PC-3 (cell line): ENCODE results near the gene ZNF22. TPM values are rescaled to one million over a fixed set of nuclear protein-coding genes. Genes with fewer than 3 reads are reported as not detected.

Experiments
- ATAC-seq: fragments of 200-7000 bp; cut with Tn5 transposase; 2 replicates; pipeline ENCODE4 v1.9.1; 2020; ENCODE audit warnings: mild to moderate bottlenecking, moderate library complexity
- BruUV-seq: library from RNA; stranded (reverse); fragments of 400-500 nt; replicated peaks from 2 replicates; lab custom pipeline; 2021; lab: Mats Ljungman, UMichigan
- CTCF ChIA-PET: fragments of 300-600 bp; sonication (Branson Sonifier 250); formaldehyde crosslinking; loops from one replicate; lab custom pipeline; 2022; ENCODE audit warnings: antibody characterized with exemption; lab: Charles Lee
- POLR2A ChIA-PET: fragments of 300-600 bp; sonication (Branson Sonifier 250); formaldehyde crosslinking; loops from one replicate; lab custom pipeline; 2022; ENCODE audit warnings: antibody characterized with exemption; ENCODE audit not compliant: unreplicated experiment; lab: Charles Lee
- DNase-seq: peaks from one replicate; pipeline ENCODE4 v3.0.0-alpha.2; 2015
- H2AFZ ChIP-seq: fragments of 300-600 bp; sonication (generic); 2 replicates; pipeline ENCODE4 v1.6.0; 2016; ENCODE audit warnings: antibody characterized with exemption, low read length
- H3F3A ChIP-seq: fragments of 300-600 bp; sonication (generic); one replicate; pipeline ENCODE4 v1.6.0; 2017; ENCODE audit warnings: antibody characterized with exemption, low read length, control low read depth, mild to moderate bottlenecking; ENCODE audit not compliant: unreplicated experiment
- H3K27ac ChIP-seq: fragments of 300-600 bp; sonication (generic); 2 replicates; pipeline ENCODE4 v1.5.1; 2016; ENCODE audit warnings: mild to moderate bottlenecking, low read length
- H3K27me3 ChIP-seq: fragments of 300-600 bp; sonication (generic); 2 replicates; pipeline ENCODE4 v1.6.1; 2016; ENCODE audit warnings: low read length, mixed read lengths
- H3K36me3 ChIP-seq: fragments of 300-600 bp; sonication (generic); 2 replicates; pipeline ENCODE4 v1.6.1; 2016; ENCODE audit warnings: low read depth, mixed run types, low read length, mixed read lengths
- H3K4me1 ChIP-seq: fragments of 300-600 bp; sonication (generic); 2 replicates; pipeline ENCODE4 v1.5.1; 2016; ENCODE audit warnings: low read length; ENCODE audit not compliant: insufficient read depth
- H3K4me2 ChIP-seq: fragments of 300-600 bp; sonication (generic); 2 replicates; pipeline ENCODE4 v1.6.0; 2016; ENCODE audit warnings: low read length
- H3K4me3 ChIP-seq: fragments of 300-600 bp; sonication (generic); 2 replicates; pipeline ENCODE4 v1.5.1; 2016; ENCODE audit warnings: mild to moderate bottlenecking, low read length, mixed read lengths
- H3K79me2 ChIP-seq: fragments of 300-600 bp; sonication (generic); 2 replicates; pipeline ENCODE4 v1.6.1; 2017; ENCODE audit warnings: low read length, mixed read lengths
- H3K9ac ChIP-seq: fragments of 300-600 bp; sonication (generic); 2 replicates; pipeline ENCODE4 v1.6.0; 2016; ENCODE audit warnings: mild to moderate bottlenecking, low read length
- H3K9me2 ChIP-seq: fragments of 300-600 bp; sonication (generic); replicated peaks from 2 replicates; pipeline ENCODE4 v1.6.1; 2016; ENCODE audit warnings: mixed run types, low read length, mixed read lengths
- H3K9me3 ChIP-seq: fragments of 300-600 bp; sonication (generic); 2 replicates; pipeline ENCODE4 v1.6.1; 2016; ENCODE audit warnings: low read length, mixed read lengths
- H4K20me1 ChIP-seq: fragments of 300-600 bp; sonication (generic); 2 replicates; pipeline ENCODE4 v1.6.1; 2016; ENCODE audit warnings: low read length, mixed read lengths
- CTCF ChIP-seq: fragments of 300-600 bp; sonication (generic); conservative IDR thresholded peaks from 2 replicates; pipeline ENCODE4 v1.5.1; 2017; ENCODE audit warnings: antibody characterized with exemption, low read depth, mild to moderate bottlenecking, low read length
- EZH2 ChIP-seq: fragments of 300-600 bp; sonication (generic); IDR thresholded peaks from one replicate; pipeline ENCODE4 v1.6.1; 2017; ENCODE audit warnings: antibody characterized with exemption, mild to moderate bottlenecking, low read length; ENCODE audit not compliant: unreplicated experiment
- EZH2phosphoT487 ChIP-seq: fragments of 300-600 bp; sonication (generic); IDR thresholded peaks from 2 replicates; pipeline ENCODE4 v1.6.1; 2018; ENCODE audit warnings: mild to moderate bottlenecking, antibody characterized with exemption, low read length, borderline replicate concordance
- intact Hi-C: fragments of 100-400 bp; cut with micrococcal nuclease; formaldehyde crosslinking; loops from 2 replicates; pipeline ENCODE4 v1.9.0; 2023
- total RNA-seq: library from RNA; depleted of rRNA; stranded (reverse); fragments of >200 nt; gene quantifications from 2 replicates; pipeline ENCODE4 v1.2.3, GENCODE V29; 2014

Gene ZNF22
- total RNA-seq, 1 experiment from 2014 or later: 24.8 TPM

DNA sequence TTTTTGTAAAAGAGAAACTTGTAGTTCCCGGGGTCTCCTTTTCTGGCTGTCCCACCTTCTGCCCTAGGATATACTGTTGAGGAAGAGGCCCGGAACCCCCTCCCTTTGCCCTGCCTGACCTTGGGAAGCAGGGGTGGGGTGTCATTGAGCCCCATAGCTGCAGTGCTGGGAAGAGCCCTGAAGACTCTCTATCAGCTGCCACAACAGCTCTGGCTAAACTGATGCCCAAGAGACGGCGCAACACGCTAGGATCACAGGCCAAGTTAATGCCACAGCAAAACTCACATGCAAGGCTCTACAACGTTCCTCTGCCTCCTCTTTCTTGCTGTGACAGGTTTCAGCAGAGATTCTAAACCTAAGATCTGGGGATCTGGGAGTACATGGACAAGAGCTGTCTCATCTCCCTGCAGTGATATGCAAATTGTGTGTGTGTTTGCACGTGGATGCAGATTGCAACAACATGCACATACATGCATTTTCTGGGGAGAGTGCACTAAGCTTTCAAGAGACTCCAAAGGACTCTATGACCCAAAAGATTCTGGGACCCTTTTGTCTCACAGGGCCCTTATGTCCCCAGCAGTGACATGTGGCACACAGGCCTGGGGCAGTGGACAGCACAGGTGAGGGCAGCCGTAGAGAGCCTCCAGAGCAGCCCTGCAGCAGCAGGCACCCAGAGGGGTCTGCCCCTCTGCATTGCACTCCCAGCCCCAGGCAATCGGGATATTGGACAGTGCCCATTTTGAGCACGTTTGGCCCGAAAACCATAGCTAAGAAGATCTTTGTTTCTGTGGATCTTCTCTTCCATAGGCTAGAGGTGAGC, 38.6 kb upstream of the ZNF22 start:
- ATAC-seq (no peak), DNase-seq (no peak)
- Histone ChIP-seq H3K4me2 (no peak overlapping the region), H4K20me1 (no peaks in the 10 kb centered on the region), H2AFZ (no peak overlapping the region), H3K9me2 (no peaks in the 10 kb centered on the region), H3K9me3 (no peaks in the 10 kb centered on the region), H3F3A (no peaks in the 10 kb centered on the region), H3K36me3 (no peaks in the 10 kb centered on the region), H3K27ac (no peak overlapping the region), H3K4me1 (peaks cover 19% of the 10 kb centered on the region), H3K27me3 (no peaks in the 10 kb centered on the region), H3K79me2 (peaks cover 15% of the 10 kb centered on the region), H3K4me3 (no peak overlapping the region), H3K9ac (no peak overlapping the region)
- ChIA-PET POLR2A (no interaction called here), CTCF (interaction anchor here (0.5 kb wide), 1 partner anchor 15 kb away, joined by 3 read pairs; no protein-coding TSS in a partner anchor)
- no TSS peak for BruUV-seq
- TF ChIP-seq EZH2phosphoT487: no peak
- no peak for TF ChIP-seq CTCF
- TF ChIP-seq EZH2: no peak
- intact Hi-C loops: no loop called here

- CTCF ChIA-PET: interaction anchor here (0.6 kb wide), 1 partner anchor 96 kb away, joined by 5 read pairs; no protein-coding TSS in a partner anchor
- POLR2A ChIA-PET: no interaction called here
- H3K27ac ChIP-seq: no peak overlapping the region
These were observed 37.6 kb upstream of the ZNF22 start for GRCh38 chr10:44962870-44963738.

More at GRCh38 chr10:44962870-44963738, 37.6 kb upstream of the ZNF22 start:
- Histone ChIP-seq H4K20me1 (no peaks in the 10 kb centered on the region), H3K4me1 (peaks cover 12% of the 10 kb centered on the region), H3K79me2 (peaks cover 9% of the 10 kb centered on the region), H3K9me2 (no peaks in the 10 kb centered on the region), H3K9me3 (no peaks in the 10 kb centered on the region), H3K4me3 (no peak overlapping the region), H3F3A (no peaks in the 10 kb centered on the region), H3K27me3 (no peaks in the 10 kb centered on the region), H3K36me3 (no peaks in the 10 kb centered on the region), H3K4me2 (no peak overlapping the region), H2AFZ (no peak overlapping the region), H3K9ac (no peak overlapping the region)
- intact Hi-C loops: no loop called here
- ATAC-seq: no peak
- no TSS peak for BruUV-seq
- TF ChIP-seq EZH2phosphoT487 (no peak), EZH2 (no peak), CTCF (peak; percentile 39)
- DNase-seq: no peak
